ACHN (cell line): ENCODE data around the gene APBB2.
A peak's percentile ranks its signal among the peaks of the same experiment; 100 is the strongest.

Experiments used
- DNase-seq: peaks from one replicate; pipeline ENCODE4 v3.0.0-alpha.2; 2015
- in situ Hi-C: cut with HindIII; loops from 2 replicates; pipeline ENCODE4 v1.10.0; 2017; ENCODE audit warnings: low sequenced_read_pairs, low pct_ligation_motif_present, low pct_unique_long_range_greater_than_20kb

The APBB2 gene

DNA sequence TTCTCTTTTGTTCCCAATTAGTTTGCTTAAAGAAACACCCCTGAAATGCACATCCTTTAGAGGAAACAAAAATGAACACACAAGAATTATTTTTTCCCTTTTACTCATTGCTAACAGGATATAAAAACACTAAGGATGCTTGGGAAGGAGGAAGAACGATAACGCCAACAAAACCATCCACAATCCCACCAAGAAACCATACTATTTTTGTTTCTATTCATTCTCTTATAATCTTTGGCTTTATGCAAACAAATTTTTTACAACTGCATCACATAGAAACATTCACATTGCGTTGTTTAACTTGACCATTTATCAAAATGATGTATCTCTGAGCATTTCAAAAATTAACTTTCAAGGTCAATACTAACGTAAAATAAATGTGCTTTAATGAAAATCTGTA is 12.0 kb downstream of the APBB2 start:
- in situ Hi-C loops: loop anchor here (25.0 kb wide), 1 partner anchor 265 kb away; no protein-coding TSS in a partner anchor
- DNase-seq: no peak

DNA sequence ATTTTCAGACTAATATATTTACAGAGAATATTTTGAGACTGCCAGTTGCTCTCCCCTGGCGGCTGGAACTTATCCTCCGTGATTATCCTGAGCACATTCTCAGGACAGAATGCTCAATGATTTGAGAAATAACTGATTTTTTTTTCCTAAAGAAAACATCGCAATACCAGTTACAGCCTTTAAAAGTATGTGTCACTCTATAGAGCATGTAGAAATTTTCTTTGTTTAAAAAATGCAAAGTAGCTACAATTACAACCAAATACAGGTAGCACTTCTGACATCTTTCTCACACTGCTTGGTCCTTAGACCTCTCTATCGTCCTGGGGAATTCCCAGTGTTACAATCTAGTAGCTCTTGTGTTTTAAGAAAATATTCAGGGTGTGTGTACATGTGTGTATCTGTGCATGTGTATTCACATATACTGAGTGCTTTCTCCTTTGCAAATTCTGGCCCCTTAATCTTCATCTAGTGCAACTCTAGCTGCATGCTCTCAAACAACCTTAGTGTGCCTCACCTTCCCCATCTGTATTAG is 13.8 kb downstream of the APBB2 start:
- no peak for DNase-seq
- in situ Hi-C loops: loop anchor here (25.0 kb wide), 1 partner anchor 263 kb away; no protein-coding TSS in a partner anchor

DNA sequence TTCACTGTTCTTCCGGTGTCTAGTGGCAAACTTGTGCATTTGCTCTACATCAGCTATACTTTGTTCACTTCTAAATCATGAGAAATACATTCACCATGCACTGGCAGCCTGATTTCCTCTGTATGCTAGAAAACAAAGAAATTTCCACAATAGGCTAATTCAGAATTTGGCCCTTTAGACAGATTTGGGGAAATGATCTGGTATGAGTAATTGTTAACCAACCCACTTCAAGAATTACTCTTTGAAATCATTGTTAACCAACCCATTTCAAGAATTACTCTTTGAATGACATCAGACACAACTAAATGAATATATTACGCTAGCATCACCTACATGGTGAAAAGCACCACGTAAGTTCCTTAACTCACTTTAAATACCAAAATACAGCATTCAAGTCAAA is 14.6 kb downstream of the APBB2 start:
- in situ Hi-C loops: loop anchor here (25.0 kb wide), 1 partner anchor 262 kb away; no protein-coding TSS in a partner anchor
- no peak for DNase-seq

DNA sequence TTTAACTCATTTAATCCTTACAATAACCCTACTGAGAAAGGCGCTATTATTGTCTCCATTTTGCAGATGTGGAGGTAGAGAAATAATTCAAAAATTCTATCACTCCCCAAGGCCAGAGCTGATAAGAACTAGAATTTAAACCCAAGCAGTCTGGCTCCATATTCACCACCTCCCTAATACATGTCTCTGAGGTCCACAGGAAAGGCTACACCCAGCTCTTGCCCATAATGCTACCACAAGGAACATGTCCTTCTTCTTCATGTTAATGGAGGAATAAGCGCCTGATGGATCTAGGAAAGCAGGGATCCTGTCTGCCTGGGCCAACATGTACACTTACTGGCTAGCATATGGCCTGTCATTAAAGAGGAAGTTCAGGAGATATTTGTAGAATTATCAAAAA is 16.3 kb downstream of the APBB2 start:
- in situ Hi-C loops: no loop called here

DNA sequence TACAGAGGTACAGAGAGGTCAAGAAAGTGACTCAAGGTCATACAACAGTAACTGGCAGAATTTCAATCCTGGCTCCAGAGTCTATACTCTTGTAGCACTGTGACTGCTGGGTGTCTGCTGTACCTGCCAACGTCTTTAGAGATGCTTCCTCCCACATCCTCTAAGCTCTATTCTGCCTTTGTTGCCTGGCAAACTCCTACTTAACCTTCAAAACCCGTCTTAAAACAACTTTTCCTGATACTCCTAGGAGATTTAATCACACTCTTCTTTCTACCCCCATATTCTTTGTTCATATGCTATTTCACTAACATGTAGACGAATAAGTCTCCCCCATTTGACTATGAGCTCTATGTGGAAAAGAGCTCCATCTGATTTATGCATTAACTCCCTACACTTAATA is 16.8 kb downstream of the APBB2 start:
- no peak for DNase-seq
- in situ Hi-C loops: no loop called here

More for the DNA sequence above, 16.3 kb downstream of the APBB2 start:
- no peak for DNase-seq

DNA sequence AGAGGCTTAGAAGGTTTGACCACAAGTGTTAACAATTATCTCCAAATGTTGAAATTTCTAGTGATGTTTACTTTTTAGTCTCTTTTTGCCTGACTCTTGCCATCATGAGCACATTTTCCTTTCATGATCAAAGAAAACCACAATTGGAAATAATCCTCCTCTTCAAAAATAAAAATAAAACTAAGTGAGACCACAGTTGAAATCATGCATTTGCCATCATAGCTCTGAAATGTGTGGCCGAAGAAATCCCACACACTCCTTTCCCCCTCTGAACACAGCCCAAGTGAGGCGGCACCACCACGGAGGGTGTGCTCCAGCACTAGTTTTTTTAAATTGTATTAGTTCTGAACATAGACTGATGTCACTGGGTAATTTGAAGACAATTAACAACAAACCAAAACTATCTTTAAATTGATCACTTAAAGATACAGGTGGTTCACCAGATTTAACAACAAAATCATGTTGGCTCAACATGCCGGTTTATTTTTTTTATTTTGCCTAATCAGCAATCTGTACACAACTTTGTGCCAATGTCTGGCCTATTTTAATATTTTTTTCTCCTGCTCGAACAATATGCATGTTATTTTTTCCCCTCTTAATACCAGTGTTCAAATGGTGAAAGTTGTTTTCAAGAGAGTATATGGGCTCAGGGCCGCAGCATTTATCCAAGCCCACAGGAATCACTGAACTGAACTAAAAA is 17.6 kb downstream of the APBB2 start:
- DNase-seq: no peak
- in situ Hi-C loops: no loop called here

DNA sequence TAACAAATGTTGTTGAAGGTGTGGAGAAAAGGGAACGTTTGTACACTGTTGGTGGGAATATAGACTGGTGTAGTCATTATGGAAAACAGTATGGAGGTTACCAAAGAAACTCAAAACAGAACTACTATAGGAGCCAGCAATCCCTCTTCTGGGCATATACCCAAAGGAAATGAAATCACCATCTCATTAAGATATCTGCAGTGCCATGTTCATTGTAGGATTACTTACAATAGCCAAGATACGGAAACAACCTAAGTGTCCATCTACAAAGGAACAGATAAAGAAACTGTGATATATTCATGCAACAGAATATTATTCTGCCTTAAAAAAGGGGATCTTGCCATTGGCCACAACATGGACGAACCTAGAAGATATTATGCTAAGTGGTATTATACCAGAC is 22.2 kb downstream of the APBB2 start:
- DNase-seq: no peak
- in situ Hi-C loops: no loop called here

DNA sequence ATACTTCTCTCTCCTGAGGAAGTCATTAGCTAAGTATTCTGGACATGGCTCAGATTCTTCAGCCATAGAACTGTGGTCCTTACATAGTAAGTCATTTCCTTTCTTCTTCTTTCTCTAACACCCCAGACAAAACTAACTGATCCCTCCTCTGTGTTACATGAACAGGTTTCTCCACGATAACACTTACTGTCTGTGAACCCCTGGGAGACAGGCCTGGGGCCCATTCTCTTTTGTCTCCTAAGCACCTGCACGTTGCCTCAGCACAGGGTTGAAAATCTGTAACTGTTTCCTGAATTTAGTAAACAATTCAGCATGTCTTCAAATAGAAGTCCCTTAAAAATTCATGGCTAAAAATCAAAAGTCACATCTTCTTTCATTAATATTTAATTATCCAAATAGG is 24.7 kb downstream of the APBB2 start:
- in situ Hi-C loops: no loop called here

DNA sequence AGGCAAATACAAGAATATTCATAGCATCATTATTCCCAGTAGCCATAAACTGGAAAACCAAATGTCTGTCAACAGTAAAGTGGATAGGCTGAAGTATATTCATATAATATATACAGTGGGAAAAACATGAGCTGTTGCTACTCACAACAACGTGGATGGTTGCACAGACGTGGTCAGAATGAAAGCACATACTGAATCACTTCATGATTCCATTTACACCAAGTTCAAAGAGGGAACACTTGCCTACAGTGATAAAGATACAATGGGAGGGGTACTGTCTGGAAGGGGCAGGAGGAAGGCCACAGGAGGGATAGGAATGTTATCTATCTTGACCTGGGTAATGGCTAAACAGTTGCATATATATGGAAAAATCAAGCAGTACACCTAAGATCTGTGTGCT is 25.3 kb downstream of the APBB2 start:
- DNase-seq: no peak
- in situ Hi-C loops: no loop called here

More for the DNA sequence above, 24.7 kb downstream of the APBB2 start:
- no peak for DNase-seq

DNA sequence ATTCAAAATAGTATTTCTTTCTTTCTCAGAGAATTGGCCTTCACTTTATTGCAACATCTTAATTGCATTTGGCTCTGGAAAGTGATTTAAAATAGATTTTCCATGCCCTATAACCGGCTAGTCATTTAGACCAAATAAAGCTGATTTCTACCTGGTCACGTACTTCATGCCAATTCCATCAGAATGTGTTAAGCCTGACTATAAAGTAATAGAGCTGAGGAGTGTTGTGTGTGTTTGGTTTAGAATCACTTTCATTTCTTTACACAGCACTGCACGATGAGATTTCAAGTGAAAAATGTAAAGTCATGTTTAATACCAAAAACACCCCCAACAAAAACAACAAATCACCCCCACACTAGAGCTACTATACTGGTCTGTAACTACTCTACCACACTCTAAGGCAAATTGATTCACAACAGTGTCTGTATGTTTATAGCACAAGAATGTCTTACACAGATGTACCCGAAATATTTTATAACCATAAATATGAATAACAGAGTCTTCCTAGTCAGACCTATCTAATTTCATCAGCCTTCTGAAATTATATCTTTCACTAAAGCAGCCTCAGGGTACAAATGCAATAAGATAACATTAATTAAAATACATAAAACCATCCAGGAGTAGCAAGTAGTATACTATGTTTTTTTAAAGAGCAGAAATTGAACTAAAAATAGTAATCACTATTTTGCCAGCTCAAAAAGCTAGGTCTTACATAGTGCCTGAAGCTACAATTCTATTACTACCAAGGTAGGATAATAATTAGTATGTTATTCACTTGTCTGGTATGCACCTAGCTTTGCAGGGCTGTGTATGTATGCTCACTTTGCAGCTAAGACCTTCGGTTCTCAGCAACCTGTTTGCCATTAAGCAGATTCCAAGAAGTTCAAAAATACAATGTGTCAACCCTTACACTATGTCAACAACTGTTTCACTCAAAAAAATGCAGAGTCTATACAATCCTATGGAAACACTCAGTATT is 28.4 kb downstream of the APBB2 start:
- in situ Hi-C loops: no loop called here
- DNase-seq: peak; percentile 50

DNA sequence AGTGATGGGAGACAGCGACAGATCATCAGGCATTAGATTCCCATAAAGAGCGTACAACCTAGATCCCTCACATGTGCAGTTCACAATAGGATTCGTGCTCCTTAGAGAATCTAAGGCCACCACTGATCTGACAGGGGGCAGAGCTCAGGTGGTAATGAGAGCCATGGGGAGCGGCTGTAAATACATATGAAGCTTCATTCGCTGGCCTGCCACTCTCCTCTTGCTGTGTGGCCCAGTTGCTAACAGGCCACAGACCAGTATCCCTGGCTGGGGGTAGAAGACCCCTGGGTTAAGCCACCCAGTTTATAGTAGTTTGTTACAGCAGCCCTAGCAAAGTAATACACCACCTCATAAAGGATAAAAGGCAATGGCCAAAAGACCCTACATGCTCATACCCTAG is 30.3 kb downstream of the APBB2 start:
- in situ Hi-C loops: no loop called here

DNA sequence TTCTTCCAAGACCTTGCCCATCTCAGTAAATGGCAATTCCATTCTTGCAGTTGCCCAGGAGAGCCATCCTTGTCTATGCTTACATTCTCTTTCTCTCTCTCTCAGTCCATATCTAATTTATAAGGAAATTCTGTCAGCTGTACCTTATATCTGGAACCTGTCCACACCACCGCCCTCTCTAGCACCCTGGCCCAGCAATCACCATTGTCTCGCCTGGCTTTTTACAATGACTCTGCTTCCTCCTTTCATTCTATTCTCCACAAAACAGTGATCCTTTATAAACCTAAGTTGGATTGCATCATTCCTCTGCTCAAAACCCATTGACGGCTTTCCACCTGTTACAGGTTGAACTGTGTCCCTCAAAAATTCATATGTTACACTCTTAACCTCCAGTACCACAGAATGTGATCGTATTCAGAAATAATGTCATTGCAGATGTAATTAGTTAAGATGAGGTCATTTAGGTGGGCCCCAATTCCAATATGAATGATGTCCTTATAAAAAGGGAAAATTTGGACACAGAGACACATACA is 31.3 kb downstream of the APBB2 start:
- DNase-seq: no peak
- in situ Hi-C loops: no loop called here

More for the DNA sequence above, 30.3 kb downstream of the APBB2 start:
- DNase-seq: no peak

DNA sequence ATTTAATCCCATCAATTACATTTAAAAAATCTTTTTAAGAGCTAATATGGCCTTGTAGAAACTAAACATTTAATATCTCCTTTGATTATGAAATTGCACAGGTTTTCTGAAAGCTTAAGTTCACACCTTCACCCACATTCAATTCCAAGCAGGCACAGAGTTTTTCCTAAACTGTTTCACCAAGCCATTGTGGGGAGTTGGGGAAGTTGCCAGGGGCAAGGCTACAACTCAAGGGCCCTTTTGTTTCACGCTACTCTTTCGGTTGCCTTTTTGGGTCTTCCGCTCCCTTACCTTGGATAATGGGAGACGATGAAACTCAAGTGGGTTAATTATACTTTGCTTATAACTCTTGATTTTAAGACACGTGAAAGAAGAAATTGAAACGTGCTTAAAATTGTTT is 33.3 kb downstream of the APBB2 start:
- DNase-seq: no peak
- in situ Hi-C loops: no loop called here

DNA sequence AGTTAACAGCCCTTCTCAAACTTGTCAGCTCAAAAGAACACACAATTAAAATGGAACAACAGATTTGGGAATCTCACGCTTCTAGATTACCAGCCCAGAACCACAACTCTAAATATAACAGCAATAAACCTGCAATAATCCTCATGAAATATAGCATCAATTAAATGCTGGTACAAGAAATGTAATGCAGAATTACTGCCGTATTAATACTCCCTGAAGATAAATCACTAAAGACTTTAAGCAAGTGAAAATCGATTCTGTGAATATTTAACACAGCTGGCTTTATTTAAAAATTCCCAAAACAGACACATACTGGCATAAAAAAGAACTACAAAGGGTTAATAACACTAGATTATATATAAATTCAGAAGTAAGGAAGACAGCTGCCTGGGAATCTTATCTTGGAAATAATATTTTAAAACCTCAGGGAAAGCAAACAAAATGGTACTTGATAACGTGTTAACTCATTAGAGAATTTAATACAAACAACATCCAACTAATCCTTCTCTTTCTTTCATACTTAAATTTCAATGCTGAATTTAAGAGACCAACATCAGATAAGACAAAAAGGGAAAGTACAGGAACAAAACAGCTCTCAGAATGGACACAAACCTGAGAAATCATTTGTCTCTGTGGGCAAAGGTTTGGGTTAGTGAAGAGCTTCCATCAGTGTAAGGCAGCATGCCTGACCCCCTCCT is 34.7 kb downstream of the APBB2 start:
- in situ Hi-C loops: no loop called here
- no peak for DNase-seq

DNA sequence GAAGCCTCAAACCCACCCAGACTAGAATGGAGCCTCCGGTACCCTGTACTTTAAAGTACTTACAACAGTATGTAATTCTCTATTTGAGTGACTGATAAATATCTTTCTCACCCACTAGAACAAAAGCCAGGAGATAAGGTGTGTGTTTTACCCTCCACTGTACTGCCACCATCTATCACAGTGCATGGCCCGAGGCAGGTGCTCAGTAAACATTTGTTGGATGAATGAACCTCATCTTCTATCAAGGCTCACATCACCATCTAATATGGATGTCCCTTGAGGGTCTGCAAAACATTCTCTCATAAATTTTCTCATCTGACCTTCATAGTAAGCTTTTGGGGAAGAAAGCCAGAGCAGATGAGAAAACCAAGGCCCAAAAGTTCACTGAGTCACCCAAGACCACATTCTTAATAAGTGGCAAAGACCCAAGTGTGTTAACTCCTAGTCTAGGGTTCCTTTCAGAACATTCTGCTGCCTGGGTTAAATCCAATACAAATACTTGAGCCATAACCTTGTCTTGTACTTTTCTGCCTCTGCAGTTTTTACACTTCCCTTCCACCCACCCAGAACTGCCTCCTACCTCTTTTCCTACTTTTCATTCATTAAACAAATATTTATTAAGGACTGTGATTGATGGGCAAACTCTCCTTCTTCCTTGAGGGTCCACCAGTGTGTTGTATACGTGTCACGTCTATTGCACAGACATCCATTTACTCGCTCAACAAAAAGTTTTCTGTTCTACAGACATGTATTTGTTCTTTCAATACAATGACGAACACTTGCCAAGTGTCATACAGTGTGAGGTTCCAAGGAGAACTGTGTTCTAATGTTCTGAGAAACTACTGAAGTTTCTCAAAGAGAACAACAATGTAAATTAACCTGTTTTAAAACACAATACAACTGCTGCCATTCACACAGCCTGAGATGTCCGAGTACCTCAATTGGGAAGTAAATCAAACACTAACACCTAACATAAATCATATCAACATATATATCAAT is 35.7 kb downstream of the APBB2 start:
- in situ Hi-C loops: no loop called here
- peak; percentile 56 for DNase-seq

DNA sequence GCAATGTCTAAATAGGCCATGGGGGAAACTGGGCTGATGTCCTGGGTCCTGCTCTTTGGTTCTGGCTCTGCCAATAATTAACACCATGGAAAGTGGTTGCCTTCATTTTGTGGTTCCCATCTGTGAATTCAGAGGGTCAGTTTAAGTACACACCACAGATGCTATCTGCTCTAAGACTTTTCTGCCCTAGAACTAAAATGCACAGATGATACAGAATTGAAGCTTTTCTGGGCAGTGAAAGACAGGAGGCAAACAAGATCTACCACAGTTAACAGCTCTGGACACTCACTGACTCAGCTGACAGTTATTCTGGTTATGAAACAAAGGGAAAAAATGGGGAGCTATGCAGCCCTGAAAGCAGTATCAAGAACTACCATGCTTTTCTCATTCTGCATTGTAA is 37.3 kb downstream of the APBB2 start:
- in situ Hi-C loops: no loop called here
- DNase-seq: peak; percentile 77

DNA sequence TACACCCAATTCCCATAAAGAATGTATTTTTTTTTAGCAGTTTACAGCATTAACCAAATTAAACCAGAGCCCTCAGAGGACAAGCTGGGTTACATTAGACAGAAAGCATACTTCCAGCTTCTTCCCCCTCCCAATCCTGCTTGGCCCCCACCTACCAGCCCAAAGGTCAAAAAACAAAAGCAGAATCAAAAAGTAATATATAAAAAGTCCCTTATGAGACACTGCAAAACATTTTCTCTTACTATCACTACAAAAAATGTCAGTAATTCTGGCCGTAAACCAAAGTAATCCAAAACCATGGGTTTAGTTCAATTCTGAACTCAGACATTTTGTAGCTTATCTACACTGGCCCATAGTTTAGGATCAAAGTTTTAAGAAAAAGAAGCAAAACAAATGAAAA is 38.0 kb downstream of the APBB2 start:
- no peak for DNase-seq
- in situ Hi-C loops: no loop called here
